Activated naive CD8-positive, alpha-beta T cell (primary cell): ENCODE results near the gene DEDD.
A peak's percentile ranks its signal among the peaks of the same experiment; 100 is the strongest.

Source experiments
- H3K27ac Mint-ChIP-seq: one replicate; pipeline ENCODE4 v1.8.0; 2021; ENCODE audit warnings: mixed read lengths
- H3K27me3 Mint-ChIP-seq: one replicate; pipeline ENCODE4 v1.8.0; 2021; ENCODE audit warnings: mixed read lengths
- H3K36me3 Mint-ChIP-seq: one replicate; pipeline ENCODE4 v1.8.0; 2021; ENCODE audit warnings: mixed read lengths
- H3K4me1 Mint-ChIP-seq: one replicate; pipeline ENCODE4 v1.8.0; 2021; ENCODE audit warnings: low read depth, mixed read lengths
- H3K4me3 Mint-ChIP-seq: one replicate; pipeline ENCODE4 v1.8.0; 2021; ENCODE audit warnings: mild to moderate bottlenecking, mixed read lengths
- H3K9me3 Mint-ChIP-seq: one replicate; pipeline ENCODE4 v1.8.0; 2021; ENCODE audit warnings: low read depth, mixed read lengths

DEDD gene

GRCh38 chr1:161132410-161133219 is at the start of gene DEDD:
Gene DEDD, minus strand, starts transcription at chr1:161132667. Its CDS starts 8,205 bp downstream, at chr1:161124462.
- H3K36me3 Mint-ChIP-seq = peaks cover 4% of the 10 kb centered on the region
- peak within 1 kb of the TSS; percentile 97 for H3K27ac Mint-ChIP-seq
- no peaks in the 10 kb centered on the region for H3K9me3 Mint-ChIP-seq
- H3K4me1 Mint-ChIP-seq = peaks cover 46% of the 10 kb centered on the region
- H3K4me3 Mint-ChIP-seq = no peak within 1 kb of the TSS
- no peaks in the 10 kb centered on the region for H3K27me3 Mint-ChIP-seq

- Mint-ChIP-seq H3K9me3 (no peaks in the 10 kb centered on the region), H3K27ac (peak overlapping the region; percentile 89), H3K27me3 (no peaks in the 10 kb centered on the region), H3K36me3 (no peaks in the 10 kb centered on the region), H3K4me1 (peaks cover 80% of the 10 kb centered on the region), H3K4me3 (peak overlapping the region; percentile 56)
These were observed 49.7 kb upstream of the DEDD start for GRCh38 chr1:161182214-161182613.

GRCh38 chr1:161180639-161181038 is 48.2 kb upstream of the DEDD start:
- Mint-ChIP-seq H3K4me3 (peak overlapping the region; percentile 56), H3K4me1 (peaks cover 77% of the 10 kb centered on the region), H3K9me3 (no peaks in the 10 kb centered on the region), H3K27ac (peak overlapping the region; percentile 91), H3K36me3 (no peaks in the 10 kb centered on the region), H3K27me3 (no peaks in the 10 kb centered on the region)

GRCh38 chr1:161179698-161180097 is 47.2 kb upstream of the DEDD start:
- Mint-ChIP-seq H3K36me3 (no peaks in the 10 kb centered on the region), H3K27ac (peak overlapping the region; percentile 91), H3K9me3 (no peaks in the 10 kb centered on the region), H3K4me3 (no peak overlapping the region), H3K27me3 (no peaks in the 10 kb centered on the region), H3K4me1 (peaks cover 79% of the 10 kb centered on the region)

- Mint-ChIP-seq H3K4me1 (peaks cover 73% of the 10 kb centered on the region), H3K36me3 (peaks cover 5% of the 10 kb centered on the region), H3K27me3 (no peaks in the 10 kb centered on the region), H3K27ac (peak overlapping the region; percentile 100), H3K4me3 (peak overlapping the region; percentile 99), H3K9me3 (no peaks in the 10 kb centered on the region)
These were observed 45.4 kb upstream of the DEDD start for GRCh38 chr1:161177936-161178244.

- H3K36me3 Mint-ChIP-seq = peaks cover 5% of the 10 kb centered on the region
- H3K27ac Mint-ChIP-seq = peak within 1 kb of the TSS; percentile 100
- H3K27me3 Mint-ChIP-seq = no peaks in the 10 kb centered on the region
- peak within 1 kb of the TSS; percentile 99 for H3K4me3 Mint-ChIP-seq
- H3K9me3 Mint-ChIP-seq = no peaks in the 10 kb centered on the region
- H3K4me1 Mint-ChIP-seq = peaks cover 70% of the 10 kb centered on the region
These were observed 44.9 kb upstream of the DEDD start, which contains the start of gene B4GALT3 for GRCh38 chr1:161177112-161177935. Gene B4GALT3, minus strand, starts transcription at chr1:161177507. Its CDS starts 1,447 bp downstream, at chr1:161176060.

- H3K4me1 Mint-ChIP-seq = peaks cover 65% of the 10 kb centered on the region
- peak overlapping the region; percentile 100 for H3K27ac Mint-ChIP-seq
- H3K9me3 Mint-ChIP-seq = no peaks in the 10 kb centered on the region
- peaks cover 5% of the 10 kb centered on the region for H3K36me3 Mint-ChIP-seq
- peak overlapping the region; percentile 99 for H3K4me3 Mint-ChIP-seq
- no peaks in the 10 kb centered on the region for H3K27me3 Mint-ChIP-seq
These were observed 44.1 kb upstream of the DEDD start for GRCh38 chr1:161176468-161177111.

GRCh38 chr1:161175771-161176453 is 43.4 kb upstream of the DEDD start:
- Mint-ChIP-seq H3K36me3 (peaks cover 5% of the 10 kb centered on the region), H3K4me3 (peak overlapping the region; percentile 99), H3K27ac (peak overlapping the region; percentile 100), H3K4me1 (peaks cover 62% of the 10 kb centered on the region), H3K27me3 (no peaks in the 10 kb centered on the region), H3K9me3 (no peaks in the 10 kb centered on the region)

- peaks cover 53% of the 10 kb centered on the region for H3K4me1 Mint-ChIP-seq
These were observed 42.4 kb upstream of the DEDD start for GRCh38 chr1:161174911-161175310.

GRCh38 chr1:161173711-161174110 is 41.2 kb upstream of the DEDD start:
- H3K4me3 Mint-ChIP-seq = no peak overlapping the region
- peaks cover 50% of the 10 kb centered on the region for H3K4me1 Mint-ChIP-seq
- no peaks in the 10 kb centered on the region for H3K27me3 Mint-ChIP-seq
- peaks cover 5% of the 10 kb centered on the region for H3K36me3 Mint-ChIP-seq
- H3K9me3 Mint-ChIP-seq = no peaks in the 10 kb centered on the region
- peak overlapping the region; percentile 7 for H3K27ac Mint-ChIP-seq

More at GRCh38 chr1:161174911-161175310, 42.4 kb upstream of the DEDD start:
- Mint-ChIP-seq H3K9me3 (no peaks in the 10 kb centered on the region), H3K27me3 (no peaks in the 10 kb centered on the region), H3K4me3 (peak overlapping the region; percentile 59), H3K36me3 (peaks cover 5% of the 10 kb centered on the region), H3K27ac (peak overlapping the region; percentile 100)

GRCh38 chr1:161172776-161173376 is 40.4 kb upstream of the DEDD start:
- Mint-ChIP-seq H3K27ac (peak overlapping the region; percentile 7), H3K36me3 (peaks cover 5% of the 10 kb centered on the region), H3K4me1 (peaks cover 48% of the 10 kb centered on the region), H3K4me3 (no peak overlapping the region), H3K9me3 (no peaks in the 10 kb centered on the region), H3K27me3 (no peaks in the 10 kb centered on the region)

GRCh38 chr1:161172349-161172748 is 39.9 kb upstream of the DEDD start:
- Mint-ChIP-seq H3K27me3 (no peaks in the 10 kb centered on the region), H3K4me3 (no peak overlapping the region), H3K27ac (peak overlapping the region; percentile 22), H3K4me1 (peaks cover 43% of the 10 kb centered on the region), H3K36me3 (peaks cover 5% of the 10 kb centered on the region), H3K9me3 (no peaks in the 10 kb centered on the region)

GRCh38 chr1:161171696-161172095 is 39.2 kb upstream of the DEDD start:
- H3K4me1 Mint-ChIP-seq = peaks cover 45% of the 10 kb centered on the region
- H3K27ac Mint-ChIP-seq = peak overlapping the region; percentile 22
- peaks cover 5% of the 10 kb centered on the region for H3K36me3 Mint-ChIP-seq
- no peak overlapping the region for H3K4me3 Mint-ChIP-seq
- H3K27me3 Mint-ChIP-seq = no peaks in the 10 kb centered on the region
- H3K9me3 Mint-ChIP-seq = no peaks in the 10 kb centered on the region

GRCh38 chr1:161171191-161171590 is 38.7 kb upstream of the DEDD start:
- no peak overlapping the region for H3K4me3 Mint-ChIP-seq
- H3K36me3 Mint-ChIP-seq = peaks cover 5% of the 10 kb centered on the region
- H3K4me1 Mint-ChIP-seq = peaks cover 39% of the 10 kb centered on the region
- no peak overlapping the region for H3K27ac Mint-ChIP-seq
- H3K27me3 Mint-ChIP-seq = no peaks in the 10 kb centered on the region
- H3K9me3 Mint-ChIP-seq = no peaks in the 10 kb centered on the region
